ENCODE results near the gene CNOT11.
"Not testable (repeated sequence)": the region's sequence is repeated elsewhere in the genome, so short reads cannot be mapped to it uniquely, and the experiment has no call there.

Gene CNOT11

GRCh38 chr2:101310090-101310833, 57.6 kb downstream of the CNOT11 start:
- no peak for DNase-seq (ENCODE audit: low read depth)
- no peak overlapping the region for H3K4me3 ChIP-seq (ENCODE audit: low read depth, low read length)

GRCh38 chr2:101310834-101311695, 58.4 kb downstream of the CNOT11 start:
- H3K4me3 ChIP-seq (ENCODE audit: low read depth, low read length), result no peak overlapping the region
- TF ChIP-seq CTCF (IDR thresholded peaks at IDR 0.05; ENCODE audit: insufficient read depth, low read depth, low read length, missing control alignments), result no peak
- no peak for DNase-seq (ENCODE audit: low read depth)

More at GRCh38 chr2:101310090-101310833, 57.6 kb downstream of the CNOT11 start:
- no peak for TF ChIP-seq CTCF (IDR thresholded peaks at IDR 0.05; ENCODE audit: insufficient read depth, low read depth, low read length, missing control alignments)

GRCh38 chr2:101311696-101312017, 59.0 kb downstream of the CNOT11 start:
- TF ChIP-seq CTCF (IDR thresholded peaks at IDR 0.05; ENCODE audit: insufficient read depth, low read depth, low read length, missing control alignments), result no peak
- H3K4me3 ChIP-seq (ENCODE audit: low read depth, low read length), result no peak overlapping the region
- no peak for DNase-seq (ENCODE audit: low read depth)

GRCh38 chr2:101316568-101316967, 63.9 kb downstream of the CNOT11 start:
- DNase-seq (ENCODE audit: low read depth); H3K4me3 ChIP-seq (ENCODE audit: low read depth, low read length): not testable (repeated sequence)
